ENCODE data around the gene EHMT1. TPM values are rescaled to one million over a fixed set of nuclear protein-coding genes. Genes with fewer than 3 reads are reported as not detected.

Gene EHMT1
- total and polyA plus RNA-seq, 9 of the 15 experiments (the other 6 are each of a cell fraction or from before 2014, with no cell fraction given), result 2.2 to 76.0 (median 36.4) TPM

DNA sequence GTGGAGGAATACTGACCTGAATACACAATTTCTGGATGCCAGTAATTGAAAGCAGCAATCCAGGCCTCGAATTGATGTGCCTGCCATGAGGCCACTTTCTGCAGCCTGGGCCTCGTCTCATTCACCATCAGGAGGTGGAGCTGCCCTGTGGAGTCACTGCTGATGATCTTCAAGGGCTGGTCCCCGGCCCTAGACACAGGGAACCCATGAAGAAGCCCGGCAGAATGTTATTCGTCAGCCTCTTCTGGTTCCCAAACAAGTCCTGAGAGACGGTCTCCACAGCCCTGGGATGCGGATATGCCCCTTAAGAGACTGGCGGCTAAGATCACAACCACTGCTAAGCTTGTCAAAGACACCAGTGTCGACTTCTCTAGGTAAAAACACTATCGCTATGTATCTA, 44.6 kb upstream of the EHMT1 start:
- no TSS peak for BruUV-seq (replicated peaks)
- CTCF ChIA-PET (ENCODE audit: low intra/inter-chr PET ratio), result no interaction called here
- 84% methylated on average over 9 of the region's 10 CpGs for WGBS (ENCODE audit: insufficient coverage, low coverage, missing lambda C conversion rate)
- in situ Hi-C loops (cut with MboI), result no loop called here
- POLR2A ChIA-PET, result interaction anchor here (0.6 kb wide), 1 partner anchor 273 kb away, joined by 3 read pairs; no protein-coding TSS in a partner anchor
- no peak for ATAC-seq
- no peak for DNase-seq (ENCODE audit: extremely low read depth in 1 of 4, low spot score in 3 of 4)
- no peak overlapping the region for H3K9ac ChIP-seq (ENCODE audit: insufficient read depth in 1 of 2, low read depth in 2 of 2, low read length in 2 of 2)
- H4K20me1 ChIP-seq (replicated peaks; ENCODE audit: control insufficient read depth, insufficient read depth, low read length), result no peaks in the 10 kb centered on the region; the same call in 1 of the 2 replicates
- H3K79me2 ChIP-seq (ENCODE audit: control insufficient read depth, insufficient read depth, low read length), result peaks cover 48% of the 10 kb centered on the region
- peaks cover 7% of the 10 kb centered on the region for H3K9me1 ChIP-seq (ENCODE audit: control insufficient read depth, insufficient read depth, low read length)
- TF ChIP-seq RBFOX2 (IDR thresholded peaks at IDR 0.05; ENCODE audit: low read depth, low read length) (0 out of 2 replicates have a peak, but pooled peaks have one; percentile 1), CCAR2 (IDR thresholded peaks at IDR 0.05; ENCODE audit: low read depth, low read length) (no peak), ESRRA (IDR thresholded peaks at IDR 0.05; ENCODE audit: borderline replicate concordance, low read depth) (no peak), IFI16 (CRISPR knock-in tag; IDR thresholded peaks at IDR 0.05) (no peak), ZNF318 (IDR thresholded peaks at IDR 0.05; ENCODE audit: borderline replicate concordance in 1 of 2, low read depth in 1 of 2) (no peak), TOE1 (IDR thresholded peaks at IDR 0.05; ENCODE audit: borderline replicate concordance) (no peak), TOE1 (CRISPR knock-in tag; IDR thresholded peaks at IDR 0.05; ENCODE audit: borderline replicate concordance, low read depth) (no peak)
- H3K4me2 ChIP-seq (ENCODE audit: insufficient read depth, low read length), result no peak overlapping the region
- H3K4me3 ChIP-seq, result no peak overlapping the region
- no peak for FAIRE-seq
- peaks cover 63% of the 10 kb centered on the region for H3K36me3 ChIP-seq (ENCODE audit: control insufficient read depth, insufficient read depth, low read length)
- intact Hi-C loops (cut with micrococcal nuclease), result no loop called here
- H2AFZ ChIP-seq (ENCODE audit: low read depth, low read length), result no peak overlapping the region
- peaks cover 27 to 31% of the 10 kb centered on the region in 2 experiments for H3K4me1 ChIP-seq (replicated peaks in 1 of 2; ENCODE audit: control insufficient read depth in 2 of 2, insufficient read depth in 2 of 2, low read length in 2 of 2)
- no peak overlapping the region for H3K27ac ChIP-seq (ENCODE audit: extremely low read depth, low read depth, low read length)
- no peaks in the 10 kb centered on the region for H3K27me3 ChIP-seq (ENCODE audit: control insufficient read depth in 2 of 2, insufficient read depth in 2 of 2, low read length in 2 of 2)
- H3K9me3 ChIP-seq (replicated peaks; ENCODE audit: control insufficient read depth, insufficient read depth, low read depth, low read length), result no peaks in the 10 kb centered on the region
